Endothelial cell of umbilical vein (primary cell): ENCODE data around the gene MAPK8. TPM values are rescaled to one million over a fixed set of nuclear protein-coding genes. Genes with fewer than 3 reads are reported as not detected.

Source experiments
- BruUV-seq: library from RNA; stranded (reverse); fragments of 400-500 nt; replicated peaks from 2 replicates; lab custom pipeline; 2021; lab: Mats Ljungman, UMichigan
- CTCF ChIA-PET: fragments of 300-600, 350-600 bp; sonication (Branson Sonifier 250); formaldehyde crosslinking; loops from one replicate; lab custom pipeline; 2021; ENCODE audit warnings: antibody characterized with exemption, inconsistent platforms; lab: Charles Lee
- POLR2A ChIA-PET: fragments of 300-600, 350-600 bp; sonication (Branson Sonifier 250); formaldehyde crosslinking; loops from one replicate; lab custom pipeline; 2021; ENCODE audit warnings: antibody characterized with exemption, inconsistent platforms; lab: Charles Lee
- DNase-seq: peaks from one replicate; pipeline ENCODE4 v3.0.0-alpha.2; 2011; ENCODE audit warnings: low read depth, low spot score
- FAIRE-seq: peaks from 2 replicates; lab custom pipeline; 2011; peaks lifted over from hg19 to GRCh38; lab: Jason Lieb, UNC
- H2AFZ ChIP-seq: 2 replicates; pipeline ENCODE4 v1.6.0; 2012; ENCODE audit warnings: low read depth, low read length, control low read depth, inconsistent platforms
- H3K27ac ChIP-seq: 2 replicates; pipeline ENCODE4 v1.5.1; 2011; ENCODE audit warnings: low read depth, mild to moderate bottlenecking, control low read depth, low read length, moderate library complexity; ENCODE audit not compliant: insufficient read depth
- H3K27me3 ChIP-seq, 2 experiments: 2 replicates each; pipeline versions ENCODE4 v1.6.0 to v1.6.1; 2011; ENCODE audit warnings: low read length in 2 of 2, mixed read lengths in 1 of 2; ENCODE audit not compliant: control insufficient read depth in 2 of 2, insufficient read depth in 2 of 2
- H3K36me3 ChIP-seq, 2 experiments: 2 replicates in 1 of 2; 3 replicates in 1 of 2; pipeline ENCODE4 v1.5.1; 2011; ENCODE audit warnings: low read length in 2 of 2, mild to moderate bottlenecking in 1 of 2, moderate library complexity in 1 of 2; ENCODE audit not compliant: control insufficient read depth in 2 of 2, insufficient read depth in 2 of 2; ENCODE audit errors: extremely low read depth in 1 of 2
- H3K4me1 ChIP-seq: 3 replicates; pipeline ENCODE4 v1.5.1; 2011; ENCODE audit warnings: mild to moderate bottlenecking, low read length; ENCODE audit not compliant: control insufficient read depth, insufficient read depth; ENCODE audit errors: extremely low read depth
- H3K4me2 ChIP-seq: 2 replicates; pipeline ENCODE4 v1.6.1; 2011; ENCODE audit warnings: low read length, control low read depth, mixed read lengths; ENCODE audit not compliant: insufficient read depth
- H3K4me3 ChIP-seq, 3 experiments: fragments of 200-600 bp in 1 of 3; sonication (generic), shearing (Covaris generic) in 1 of 3; replicated peaks in 1 of 3; 2 replicates each; pipeline ENCODE4 v1.5.1; 2011 to 2016; ENCODE audit warnings: control low read depth in 3 of 3, low read length in 3 of 3, mild to moderate bottlenecking in 2 of 3, inconsistent platforms in 1 of 3, low read depth in 1 of 3, moderate library complexity in 1 of 3; ENCODE audit not compliant: insufficient read depth in 1 of 3
- H3K79me2 ChIP-seq: 2 replicates; pipeline ENCODE4 v1.6.0; 2012; ENCODE audit warnings: low read length, inconsistent platforms; ENCODE audit not compliant: control insufficient read depth, insufficient read depth
- H3K9ac ChIP-seq: replicated peaks from 2 replicates; pipeline ENCODE3; 2011; ENCODE audit warnings: low read length, control low read depth; ENCODE audit not compliant: insufficient read depth; ENCODE audit errors: extremely low read depth
- H3K9me1 ChIP-seq: replicated peaks from 3 replicates; pipeline ENCODE4 v1.6.0; 2011; ENCODE audit warnings: mild to moderate bottlenecking, low read length; ENCODE audit not compliant: control insufficient read depth, insufficient read depth; ENCODE audit errors: extremely low read depth
- H3K9me3 ChIP-seq: replicated peaks from 2 replicates; pipeline ENCODE4 v1.5.1; 2012; ENCODE audit warnings: low read length, inconsistent platforms; ENCODE audit not compliant: control insufficient read depth, insufficient read depth
- H4K20me1 ChIP-seq: replicated peaks from 2 replicates; pipeline ENCODE3; 2011; ENCODE audit warnings: mild to moderate bottlenecking, low read length; ENCODE audit not compliant: control insufficient read depth, insufficient read depth; ENCODE audit errors: extremely low read depth
- CTCF ChIP-seq, 2 donors: IDR thresholded peaks; 1 replicate in 1 of 2; 2 replicates in 1 of 2; pipeline ENCODE4 v1.5.1; 2011; ENCODE audit warnings: low read length in 2 of 2, mild to moderate bottlenecking in 2 of 2, moderate library complexity in 2 of 2, control low read depth in 1 of 2, inconsistent platforms in 1 of 2, low read depth in 1 of 2; ENCODE audit not compliant: insufficient read depth in 1 of 2; ENCODE audit errors: extremely low read depth in 1 of 2
- EZH2 ChIP-seq: IDR thresholded peaks from 2 replicates; pipeline ENCODE4 v1.6.1; 2012; ENCODE audit warnings: borderline replicate concordance, low read depth, mild to moderate bottlenecking, moderate library complexity, low read length, inconsistent platforms; ENCODE audit not compliant: severe bottlenecking
- FOS ChIP-seq: IDR thresholded peaks from 2 replicates; pipeline ENCODE4 v1.6.1; 2011; ENCODE audit warnings: mild to moderate bottlenecking, low read length, moderate library complexity, borderline replicate concordance; ENCODE audit not compliant: insufficient read depth
- GATA2 ChIP-seq: IDR thresholded peaks from 2 replicates; pipeline ENCODE4 v1.7.0; 2011; ENCODE audit warnings: low read depth, mild to moderate bottlenecking, moderate library complexity, mixed read lengths, low read length; ENCODE audit not compliant: insufficient read length, insufficient read depth
- JUN ChIP-seq: IDR thresholded peaks from 2 replicates; pipeline ENCODE4 v1.6.1; 2011; ENCODE audit warnings: borderline replicate concordance, low read depth; ENCODE audit not compliant: insufficient read length, insufficient read depth
- MAX ChIP-seq: IDR thresholded peaks from 2 replicates; pipeline ENCODE4 v1.6.1; 2011; ENCODE audit not compliant: insufficient read depth, insufficient read length
- MYC ChIP-seq: IDR thresholded peaks from one replicate; pipeline ENCODE4 v1.6.1; 2011; ENCODE audit warnings: mild to moderate bottlenecking, low read depth, low read length
- POLR2A ChIP-seq: IDR thresholded peaks from 2 replicates; pipeline ENCODE4 v1.6.1; 2012; ENCODE audit warnings: low read depth, mild to moderate bottlenecking, control low read depth, low read length
- POLR2AphosphoS5 ChIP-seq: IDR thresholded peaks from 2 replicates; pipeline ENCODE4 v1.6.1; 2012; ENCODE audit warnings: low read depth, mild to moderate bottlenecking, control low read depth, low read length, moderate library complexity; ENCODE audit not compliant: insufficient read depth
- dilution Hi-C: fragments of 300-500 bp; cut with MboI; formaldehyde crosslinking; loops from one replicate; pipeline ENCODE4 v1.15.0; 2019; ENCODE audit warnings: low sequenced_read_pairs; ENCODE audit not compliant: extremely low pct_ligation_motif_present
- intact Hi-C: fragments of 100-400 bp; cut with micrococcal nuclease; formaldehyde crosslinking; loops from one replicate; pipeline ENCODE4 v1.10.0; 2022
- polyA plus RNA-seq, 4 experiments: library from polyadenylated mRNA; depleted of rRNA in 3 of 4; stranded (reverse) in 3 of 4; unstranded in 1 of 4; fragments of >200 nt; gene quantifications; 2 replicates each; pipeline versions ENCODE4 v1.2.1 to v1.2.3, GENCODE V29; 2011 to 2012; ENCODE audit warnings: missing spikeins in 1 of 4
- total RNA-seq: library from RNA; stranded (reverse); gene quantifications from 2 replicates; pipeline ENCODE4 v1.2.3, GENCODE V29; 2021

MAPK8 gene
- total and polyA plus RNA-seq, 2 donors (not counting 3 experiments of a cell fraction or from before 2014, with no cell fraction given), result 25.3 to 56.2 TPM

GRCh38 chr10:48277093-48277492 lies 29.4 kb upstream of the MAPK8 start:
- H3K9ac ChIP-seq, result no peak overlapping the region
- no peaks in the 10 kb centered on the region for H3K4me1 ChIP-seq
- H2AFZ ChIP-seq, result no peak overlapping the region
- no peaks in the 10 kb centered on the region for H3K9me1 ChIP-seq
- DNase-seq, result no peak
- intact Hi-C loops, result no loop called here
- peaks cover 0 to 2% of the 10 kb centered on the region in 2 experiments for H3K27me3 ChIP-seq
- H3K4me3 ChIP-seq, result no peak overlapping the region
- H3K4me2 ChIP-seq, result no peak overlapping the region
- dilution Hi-C loops, result no loop called here
- CTCF ChIA-PET, result interaction anchor here (1.0 kb wide), 1 partner anchor 62 kb away, joined by 3 read pairs; no protein-coding TSS in a partner anchor
- BruUV-seq, result no TSS peak
- no peaks in the 10 kb centered on the region for H3K9me3 ChIP-seq
- no peak for FAIRE-seq
- no peaks in the 10 kb centered on the region for H4K20me1 ChIP-seq
- TF ChIP-seq MYC (no peak), MAX (no peak), POLR2A (no peak), POLR2AphosphoS5 (no peak), EZH2 (no peak), CTCF (IDR thresholded peaks at IDR 0.05; ENCODE audit: extremely low read depth in 1 of 2, insufficient read depth in 1 of 2, low read depth in 1 of 2, low read length in 2 of 2) (no peak), FOS (no peak), GATA2 (no peak), JUN (no peak)
- H3K36me3 ChIP-seq, result no peaks in the 10 kb centered on the region
- POLR2A ChIA-PET, result no interaction called here
- H3K27ac ChIP-seq, result no peak overlapping the region
- no peaks in the 10 kb centered on the region for H3K79me2 ChIP-seq
